NB4 (cell line): ENCODE results near the gene ZNF20.
"Not testable (repeated sequence)": the region's sequence is repeated elsewhere in the genome, so short reads cannot be mapped to it uniquely, and the experiment has no call there.

Source experiments
- DNase-seq: peaks from one replicate; pipeline ENCODE4 v3.0.0; 2010; ENCODE audit warnings: low read depth
- H3K4me3 ChIP-seq: one replicate; pipeline ENCODE4 v1.5.1; 2011; ENCODE audit warnings: mild to moderate bottlenecking, low read depth, low read length, moderate library complexity
- CTCF ChIP-seq: IDR thresholded peaks from one replicate; pipeline ENCODE4 v1.5.1; 2012; ENCODE audit warnings: low read depth, low read length
- MYC ChIP-seq: IDR thresholded peaks from 2 replicates; pipeline ENCODE4 v1.6.1; 2011; ENCODE audit warnings: low read depth, low read length
- POLR2A ChIP-seq: IDR thresholded peaks from 2 replicates; pipeline ENCODE4 v1.6.1; 2011; ENCODE audit warnings: mild to moderate bottlenecking; ENCODE audit not compliant: insufficient read length; ENCODE audit errors: extremely low read depth
- TF ChIP-seq, protein P1 (sequence below): IDR thresholded peaks from 2 replicates; pipeline ENCODE4 v1.6.1; 2011; ENCODE audit warnings: low read depth, low read length

The ZNF20 gene

DNA sequence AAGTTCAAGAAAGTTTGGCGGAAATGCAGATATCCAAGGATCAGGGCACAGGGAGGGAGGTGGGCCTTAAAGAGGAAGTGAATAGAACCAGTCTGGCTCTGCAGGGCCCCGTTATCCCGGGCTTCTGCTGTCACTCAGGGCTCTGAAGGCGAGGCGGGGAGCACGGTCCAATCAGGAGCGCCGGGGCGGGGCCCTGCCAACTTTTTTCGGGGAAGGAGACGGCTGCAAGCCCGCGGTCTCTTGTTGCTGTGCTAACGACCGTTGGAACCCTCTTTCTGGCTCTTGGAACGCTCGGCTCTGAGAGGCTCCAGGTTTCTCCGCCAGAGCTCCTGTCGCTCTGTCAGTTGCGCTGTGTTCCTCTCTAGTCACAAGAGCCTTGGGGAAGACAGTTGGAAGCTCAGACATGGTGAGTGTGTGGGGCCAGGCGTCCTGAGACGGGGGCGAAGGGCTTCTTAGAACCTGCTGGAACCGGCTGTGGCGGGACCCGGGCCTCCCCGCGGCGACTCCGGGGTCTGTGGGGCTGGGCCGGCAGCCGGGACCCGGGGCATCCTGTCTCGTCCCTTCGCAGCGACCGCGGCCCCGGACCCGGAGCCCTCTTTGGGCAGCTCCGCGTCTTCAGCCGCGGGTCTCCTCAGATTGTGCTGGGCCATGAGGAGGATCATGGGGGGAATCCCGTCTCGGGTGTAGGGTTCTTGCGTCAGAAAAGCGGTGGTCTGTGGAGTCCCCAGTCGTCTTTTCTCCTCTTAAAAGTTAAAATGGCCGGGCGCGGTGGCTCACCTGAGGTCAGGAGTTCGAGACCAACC lies 47.9 kb downstream of the ZNF20 start:
- peak; percentile 94 for TF ChIP-seq POLR2A
- TF ChIP-seq MYC = no peak
- DNase-seq = peak; percentile 97
- H3K4me3 ChIP-seq = peak overlapping the region; percentile 89

DNA sequence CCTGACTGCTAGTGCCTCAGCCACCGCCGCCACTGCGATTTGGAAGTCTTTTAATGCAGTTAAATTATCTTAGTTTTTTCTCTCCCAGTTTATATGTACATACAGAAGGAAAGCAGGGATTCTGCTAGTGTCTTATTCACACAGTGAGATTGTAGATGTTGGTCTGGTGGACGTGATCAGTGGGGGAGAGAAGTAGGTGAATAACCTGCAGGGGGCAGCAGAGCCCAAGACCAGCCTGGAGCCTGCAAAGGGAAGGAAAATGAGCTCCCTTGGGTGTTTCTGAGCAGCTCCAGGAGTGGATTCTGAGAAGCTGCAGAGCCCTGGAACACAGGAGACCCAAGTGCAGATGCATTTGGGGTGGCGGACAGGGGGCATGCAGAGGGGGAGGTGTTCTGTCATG lies 49.3 kb downstream of the ZNF20 start:
- TF ChIP-seq, protein P1, sequence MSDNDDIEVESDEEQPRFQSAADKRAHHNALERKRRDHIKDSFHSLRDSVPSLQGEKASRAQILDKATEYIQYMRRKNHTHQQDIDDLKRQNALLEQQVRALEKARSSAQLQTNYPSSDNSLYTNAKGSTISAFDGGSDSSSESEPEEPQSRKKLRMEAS = no peak; the same call in 1 of the 2 replicates
- TF ChIP-seq POLR2A (no peak), MYC (no peak), CTCF (peak; percentile 76)
- DNase-seq = peak; percentile 89
- no peak overlapping the region for H3K4me3 ChIP-seq

DNA sequence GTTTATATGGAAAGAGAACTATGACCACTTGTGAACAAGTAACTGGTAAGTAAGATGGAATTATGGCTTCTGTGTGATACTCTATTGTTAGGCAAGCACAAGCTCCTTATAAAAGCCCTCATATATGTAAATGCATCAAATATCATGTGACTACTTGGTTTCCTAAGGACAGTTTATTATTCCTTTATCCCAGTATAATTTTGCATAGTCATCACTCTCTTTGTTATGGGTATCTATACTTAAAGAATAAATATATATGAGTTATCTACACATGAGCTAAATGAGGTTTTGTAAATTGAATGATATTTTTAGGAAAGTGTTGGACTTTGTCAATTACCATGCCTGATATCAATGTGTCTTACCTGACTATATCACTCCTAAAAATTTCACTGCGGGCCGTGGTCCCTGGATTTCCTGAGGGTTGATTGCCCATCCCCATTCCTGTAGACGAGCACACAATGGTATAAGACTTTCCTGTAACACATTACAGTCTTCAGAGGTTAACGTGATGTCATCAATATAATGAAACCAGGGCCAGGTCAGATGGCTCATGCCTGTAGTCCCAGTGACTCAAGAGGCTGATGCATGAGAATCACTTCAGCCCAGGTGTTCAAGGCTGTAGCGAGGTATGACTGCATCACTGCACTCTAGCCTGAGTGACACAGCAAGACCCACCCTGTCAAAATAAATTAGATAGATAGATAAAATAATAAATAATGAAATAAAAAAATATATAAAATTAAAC lies 54.9 kb downstream of the ZNF20 start:
- H3K4me3 ChIP-seq = no peak overlapping the region
- DNase-seq = no peak
- no peak for TF ChIP-seq CTCF
- no peak for TF ChIP-seq MYC
- no peak for TF ChIP-seq POLR2A
- TF ChIP-seq, protein P1 = no peak

- not testable (repeated sequence) for H3K4me3 ChIP-seq, DNase-seq
Measured at GRCh38 chr19:12083336-12083735, 56.8 kb downstream of the ZNF20 start.
